K562 (cell line): ENCODE results near the gene RTP3. TPM values are rescaled to one million over a fixed set of nuclear protein-coding genes. Genes with fewer than 3 reads are reported as not detected.

ENCODE experiments used
- ATAC-seq: fragments of 200-7000 bp; cut with Tn5 transposase; 3 replicates; pipeline ENCODE4 v1.9.1; 2020; ENCODE audit warnings: moderate library complexity
- BruUV-seq: library from RNA; stranded (reverse); fragments of 400-500 nt; replicated peaks from 2 replicates; lab custom pipeline; 2021; lab: Mats Ljungman, UMichigan
- CTCF ChIA-PET: fragments of 300-600 bp; formaldehyde crosslinking; extraction: SDS; loops from one replicate; lab custom pipeline; 2021; ENCODE audit warnings: low intra/inter-chr PET ratio; lab: Yijun Ruan, JAX
- POLR2A ChIA-PET: fragments of 300-600, 350-650 bp; sonication (Branson Sonifier 250); formaldehyde crosslinking; extraction: SDS; loops from one replicate; lab custom pipeline; 2021; ENCODE audit warnings: antibody characterized with exemption, inconsistent platforms; lab: Yijun Ruan, JAX
- DNase-seq, 4 experiments: peaks; one replicate each; pipeline versions ENCODE4 v3.0.0 to v3.0.0-alpha.2; 2011 to 2018; ENCODE audit warnings: low spot score in 3 of 4, mixed read lengths in 3 of 4; ENCODE audit errors: extremely low read depth in 1 of 4
- FAIRE-seq: peaks from 2 replicates; lab custom pipeline; 2011; peaks lifted over from hg19 to GRCh38; lab: Jason Lieb, UNC
- H2AFZ ChIP-seq: 2 replicates; pipeline ENCODE4 v1.6.0; 2011; ENCODE audit warnings: low read depth, low read length, control low read depth, inconsistent platforms
- H3K27ac ChIP-seq: fragments of 200-600 bp; 3 replicates; pipeline ENCODE4 v1.8.0; 2011; ENCODE audit warnings: low read depth, mild to moderate bottlenecking, control low read depth, inconsistent platforms, low read length, moderate library complexity, mixed read lengths; ENCODE audit errors: extremely low read depth
- H3K27me3 ChIP-seq, 2 experiments: fragments of 300-600 bp in 1 of 2; 2 replicates in 1 of 2; 3 replicates in 1 of 2; pipeline versions ENCODE4 v1.6.0 to v1.8.0; 2011; ENCODE audit warnings: inconsistent platforms in 2 of 2, low read length in 2 of 2, mild to moderate bottlenecking in 1 of 2, mixed read lengths in 1 of 2, moderate library complexity in 1 of 2; ENCODE audit not compliant: control insufficient read depth in 2 of 2, insufficient read depth in 2 of 2
- H3K36me3 ChIP-seq: fragments of 300-600 bp; 3 replicates; pipeline ENCODE4 v1.8.0; 2011; ENCODE audit warnings: mild to moderate bottlenecking, low read length, inconsistent platforms; ENCODE audit not compliant: control insufficient read depth, insufficient read depth
- H3K4me1 ChIP-seq, 2 experiments: fragments of 200-600 bp in 1 of 2; replicated peaks in 1 of 2; 2 replicates in 1 of 2; 3 replicates in 1 of 2; pipeline versions ENCODE4 v1.5.1 to v1.8.0; 2011; ENCODE audit warnings: inconsistent platforms in 2 of 2, low read length in 2 of 2, mild to moderate bottlenecking in 1 of 2, mixed read lengths in 1 of 2, moderate library complexity in 1 of 2; ENCODE audit not compliant: control insufficient read depth in 2 of 2, insufficient read depth in 2 of 2
- H3K4me2 ChIP-seq: 2 replicates; pipeline ENCODE4 v1.6.1; 2011; ENCODE audit warnings: low read length, control low read depth, inconsistent platforms, mixed read lengths; ENCODE audit not compliant: insufficient read depth
- H3K4me3 ChIP-seq: fragments of 200-600 bp; sonication (generic), shearing (Covaris generic); 2 replicates; pipeline ENCODE4 v1.5.1; 2016; ENCODE audit warnings: control low read depth, inconsistent platforms
- H3K79me2 ChIP-seq: fragments of 200-600 bp; 3 replicates; pipeline ENCODE4 v1.8.0; 2011; ENCODE audit warnings: low read length, inconsistent platforms; ENCODE audit not compliant: control insufficient read depth, insufficient read depth
- H3K9ac ChIP-seq, 2 experiments: 2 replicates each; pipeline versions ENCODE4 v1.6.0 to v1.6.1; 2011; ENCODE audit warnings: low read depth in 2 of 2, low read length in 2 of 2, control low read depth in 1 of 2, inconsistent platforms in 1 of 2, mild to moderate bottlenecking in 1 of 2, mixed read lengths in 1 of 2; ENCODE audit not compliant: insufficient read depth in 1 of 2
- H3K9me1 ChIP-seq: one replicate; pipeline ENCODE4 v1.6.0; 2011; ENCODE audit warnings: inconsistent platforms, mild to moderate bottlenecking, low read length, moderate library complexity; ENCODE audit not compliant: control insufficient read depth, insufficient read depth
- H3K9me3 ChIP-seq: replicated peaks from 2 replicates; pipeline ENCODE4 v1.5.1; 2011; ENCODE audit warnings: low read depth, low read length, inconsistent platforms; ENCODE audit not compliant: control insufficient read depth, insufficient read depth
- H4K20me1 ChIP-seq: replicated peaks from 2 replicates; pipeline ENCODE4 v1.6.1; 2011; ENCODE audit warnings: low read length, inconsistent platforms, mixed read lengths; ENCODE audit not compliant: control insufficient read depth, insufficient read depth
- HSF4 ChIP-seq: fragments of 250-450 bp; sonication (Bioruptor Pico); IDR thresholded peaks from 2 replicates; pipeline ENCODE4 v2.1.2; 2022; ENCODE audit warnings: mild to moderate bottlenecking, moderate library complexity, borderline replicate concordance
- MGA ChIP-seq: fragments of 450-650 bp; IDR thresholded peaks from 2 replicates; pipeline ENCODE4 v1.6.1; 2016; ENCODE audit warnings: mild to moderate bottlenecking, moderate library complexity
- NR4A1 ChIP-seq, 2 experiments: fragments of 250-450 bp in 1 of 2; fragments of 450-650 bp in 1 of 2; sonication (Bioruptor Pico) in 1 of 2; IDR thresholded peaks; 2 replicates each; pipeline versions ENCODE4 v1.4.0 to v1.6.1; 2016 to 2020; ENCODE audit warnings: mild to moderate bottlenecking in 2 of 2, missing compliant biosample characterization in 1 of 2, missing genetic modification characterization in 1 of 2, moderate library complexity in 1 of 2
- POLR2AphosphoS5 ChIP-seq: IDR thresholded peaks from 2 replicates; pipeline ENCODE4 v1.6.1; 2011; ENCODE audit warnings: mild to moderate bottlenecking, low read depth, low read length, moderate library complexity; ENCODE audit not compliant: control insufficient read depth, insufficient read depth
- ZNF592 ChIP-seq: fragments of 450-650 bp; IDR thresholded peaks from 2 replicates; pipeline ENCODE4 v1.6.1; 2017; ENCODE audit warnings: antibody characterized with exemption, mild to moderate bottlenecking
- ZNF780A ChIP-seq: fragments of 250-450 bp; sonication (Bioruptor Pico); IDR thresholded peaks from 2 replicates; pipeline ENCODE4 v1.5.0; 2021; ENCODE audit warnings: mild to moderate bottlenecking
- WGBS: fragments of 100-300 bp; shearing (Covaris generic); methylation state at CpG from one replicate; pipeline ENCODE4 v1.1.6; 2016; ENCODE audit warnings: low coverage, mixed read lengths; ENCODE audit not compliant: insufficient coverage; ENCODE audit errors: missing lambda C conversion rate; 5-methylcytosine and 5-hydroxymethylcytosine counted together
- in situ Hi-C: fragments of 300-500 bp; cut with MboI; formaldehyde crosslinking; loops from 4 replicates; pipeline ENCODE4 v1.15.0; 2018; ENCODE audit warnings: inconsistent platforms, mixed read lengths
- intact Hi-C: fragments of 100-400 bp; cut with micrococcal nuclease; formaldehyde crosslinking; loops from 2 replicates; pipeline ENCODE4 v1.14.2; 2022
- polyA plus RNA-seq, 8 experiments: library from polyadenylated mRNA; depleted of rRNA in 4 of 8; stranded (reverse) in 5 of 8; unstranded in 3 of 8; fragments of >200 nt; fragmentation: Nextera tagmentation in 2 of 8; fragmentation: Illumina TruSeq in 1 of 8; extraction: Ambion mirVana in 2 of 8; extraction: Trizol in 1 of 8; gene quantifications; 2 replicates each; pipeline versions ENCODE4 v1.2.1 to v1.2.3, GENCODE V29; 2011 to 2014; ENCODE audit warnings: inconsistent platforms in 1 of 8, missing spikeins in 1 of 8
- total RNA-seq, 7 experiments: library from RNA; depleted of rRNA in 6 of 7; stranded (reverse); fragments of >200 nt in 6 of 7; fragmentation: Illumina TruSeq in 2 of 7; extraction: Trizol in 2 of 7; gene quantifications; 2 replicates each; pipeline versions ENCODE4 v1.2.1 to v1.2.3, GENCODE V29; 2011 to 2021; ENCODE audit warnings: low replicate concordance in 1 of 7

RTP3 gene
- total and polyA plus RNA-seq, 9 of the 15 experiments (the other 6 are each of a cell fraction or from before 2014, with no cell fraction given) = not detected

GRCh38 chr3:46506526-46506925, 8.8 kb downstream of the RTP3 start:
- H3K27me3 ChIP-seq = no peaks in the 10 kb centered on the region; a peak in 1 of 5 replicates
- no peaks in the 10 kb centered on the region for H3K9me3 ChIP-seq
- no peak overlapping the region for H3K4me2 ChIP-seq
- no peak overlapping the region for H3K27ac ChIP-seq
- H3K4me3 ChIP-seq = no peak overlapping the region
- H3K9ac ChIP-seq = no peak overlapping the region
- ATAC-seq (no peak), DNase-seq (no peak), FAIRE-seq (no peak)
- WGBS = 45% methylated on average over 3 of the region's 3 CpGs
- ChIA-PET CTCF (no interaction called here), POLR2A (no interaction called here)
- no peaks in the 10 kb centered on the region for H3K36me3 ChIP-seq
- in situ Hi-C loops (no loop called here), intact Hi-C loops (no loop called here)
- no peaks in the 10 kb centered on the region for H3K9me1 ChIP-seq
- H2AFZ ChIP-seq = peak overlapping the region; percentile 33
- peaks cover 43 to 72% of the 10 kb centered on the region in 2 experiments for H3K4me1 ChIP-seq
- no peaks in the 10 kb centered on the region for H4K20me1 ChIP-seq
- no TSS peak for BruUV-seq
- H3K79me2 ChIP-seq = no peaks in the 10 kb centered on the region
- peak; percentile 71 for TF ChIP-seq ZNF592
- no peak for TF ChIP-seq ZNF780A (CRISPR knock-in tag)
- no peak for TF ChIP-seq POLR2AphosphoS5
- no peak for TF ChIP-seq NR4A1 (CRISPR knock-in tag; IDR thresholded peaks at IDR 0.05)
- peak; percentile 44 for TF ChIP-seq NR4A1 (tag; IDR thresholded peaks at IDR 0.05)
- TF ChIP-seq HSF4 (CRISPR knock-in tag) = 0 out of 2 replicates have a peak, but pooled peaks have one; percentile 7
- TF ChIP-seq MGA = peak; percentile 88
